B cell (primary cell): ENCODE data around the gene TENT4A. TPM values are rescaled to one million over a fixed set of nuclear protein-coding genes. Genes with fewer than 3 reads are reported as not detected.
A peak's percentile ranks its signal among the peaks of the same experiment; 100 is the strongest.

Source experiments
- ATAC-seq: fragments of 200-7000 bp; cut with Tn5 transposase; one replicate; pipeline ENCODE4 v1.10.0; 2021; ENCODE audit warnings: low read depth, mild to moderate bottlenecking, moderate number of reproducible peaks, moderate library complexity
- CTCF ChIA-PET: fragments of 350-600 bp; sonication (Branson Sonifier 250); formaldehyde crosslinking; loops from one replicate; lab custom pipeline; 2021; ENCODE audit warnings: antibody characterized with exemption, inconsistent platforms; lab: Charles Lee
- POLR2A ChIA-PET: fragments of 350-600 bp; sonication (Branson Sonifier 250); formaldehyde crosslinking; loops from one replicate; lab custom pipeline; 2021; ENCODE audit warnings: antibody characterized with exemption; lab: Charles Lee
- DNase-seq: peaks from one replicate; pipeline ENCODE4 v3.0.0; 2013
- H2AFZ ChIP-seq: 2 replicates; pipeline ENCODE4 v1.6.1; 2012; ENCODE audit warnings: mild to moderate bottlenecking, low read depth, low read length; ENCODE audit not compliant: insufficient read depth, poor library complexity, severe bottlenecking
- H3K27ac ChIP-seq, 2 donors: 1 replicate in 1 of 2; 2 replicates in 1 of 2; pipeline ENCODE4 v1.5.1; 2012 to 2013; ENCODE audit warnings: low read length in 2 of 2, mild to moderate bottlenecking in 2 of 2, moderate library complexity in 1 of 2
- H3K27me3 ChIP-seq, 4 experiments: fragments of 200-600 bp in 1 of 4; sonication (generic) in 1 of 4; replicated peaks in 1 of 4; 1 replicate in 2 of 4; 2 replicates in 2 of 4; pipeline versions ENCODE4 v1.6.1 to v1.7.0; 2013 to 2016; ENCODE audit warnings: low read length in 3 of 4, mild to moderate bottlenecking in 2 of 4, mixed read lengths in 1 of 4, moderate library complexity in 1 of 4; ENCODE audit not compliant: insufficient read depth in 4 of 4, control insufficient read depth in 3 of 4; ENCODE audit errors: control extremely low read depth in 1 of 4
- H3K36me3 ChIP-seq, 2 experiments: replicated peaks in 1 of 2; 1 replicate in 1 of 2; 2 replicates in 1 of 2; pipeline versions ENCODE4 v1.6.1 to v1.7.1; 2013; ENCODE audit warnings: low read length in 1 of 2; ENCODE audit not compliant: insufficient read depth in 2 of 2, control insufficient read depth in 1 of 2; ENCODE audit errors: control extremely low read depth in 1 of 2, extremely low read depth in 1 of 2
- H3K4me1 ChIP-seq, 2 donors: fragments of 200-600 bp in 1 of 2; sonication (generic) in 1 of 2; 1 replicate in 1 of 2; 2 replicates in 1 of 2; pipeline versions ENCODE4 v1.5.1 to v1.6.1; 2013 to 2017; ENCODE audit warnings: low read length in 2 of 2; ENCODE audit not compliant: control insufficient read depth in 2 of 2, insufficient read depth in 2 of 2
- H3K4me2 ChIP-seq: replicated peaks from 2 replicates; pipeline ENCODE3; 2012; ENCODE audit warnings: mild to moderate bottlenecking, low read depth, low read length; ENCODE audit not compliant: poor library complexity, severe bottlenecking
- H3K4me3 ChIP-seq, 5 experiments: fragments of 200-600 bp in 1 of 5; sonication (generic) in 1 of 5; 1 replicate in 3 of 5; 2 replicates in 2 of 5; pipeline versions ENCODE4 v1.5.1 to v1.7.0; 2011 to 2016; ENCODE audit warnings: low read length in 4 of 5, mild to moderate bottlenecking in 4 of 5, low read depth in 2 of 5, control low read depth in 1 of 5, moderate library complexity in 1 of 5; ENCODE audit not compliant: insufficient read depth in 1 of 5; ENCODE audit errors: control extremely low read depth in 1 of 5, extremely low read depth in 1 of 5
- H3K79me2 ChIP-seq: fragments of 200-600 bp; sonication (generic); one replicate; pipeline ENCODE4 v1.6.0; 2016; ENCODE audit warnings: low read length; ENCODE audit not compliant: control insufficient read depth, insufficient read depth
- H3K9ac ChIP-seq: fragments of 200-600 bp; sonication (generic); 2 replicates; pipeline ENCODE4 v1.6.1; 2017; ENCODE audit warnings: mild to moderate bottlenecking, low read length, moderate library complexity
- H3K9me3 ChIP-seq, 3 donors: one replicate each; pipeline versions ENCODE4 v1.6.1 to v1.7.1; 2013; ENCODE audit warnings: low read length in 2 of 3; ENCODE audit not compliant: control insufficient read depth in 2 of 3, insufficient read depth in 1 of 3; ENCODE audit errors: control extremely low read depth in 1 of 3
- H4K20me1 ChIP-seq: 2 replicates; pipeline ENCODE4 v1.6.0; 2012; ENCODE audit warnings: mild to moderate bottlenecking, low read length; ENCODE audit not compliant: insufficient read depth, control insufficient read depth, poor library complexity, severe bottlenecking
- H3K27ac Mint-ChIP-seq: one replicate; pipeline ENCODE4 v1.8.0; 2021; ENCODE audit warnings: mixed read lengths
- H3K27me3 Mint-ChIP-seq: one replicate; pipeline ENCODE4 v1.8.0; 2021; ENCODE audit warnings: mixed read lengths
- H3K4me1 Mint-ChIP-seq: one replicate; pipeline ENCODE4 v1.8.0; 2021; ENCODE audit warnings: mixed read lengths
- H3K4me3 Mint-ChIP-seq: one replicate; pipeline ENCODE4 v1.8.0; 2021; ENCODE audit warnings: mixed read lengths
- H3K9me3 Mint-ChIP-seq: one replicate; pipeline ENCODE4 v1.8.0; 2022; ENCODE audit warnings: mixed read lengths; ENCODE audit not compliant: insufficient read depth
- CTCF ChIP-seq: fragments of 200-600 bp; IDR thresholded peaks from one replicate; pipeline ENCODE4 v1.8.0; 2022; ENCODE audit warnings: antibody characterized with exemption, mild to moderate bottlenecking
- EZH2 ChIP-seq: IDR thresholded peaks from 2 replicates; pipeline ENCODE4 v1.6.1; 2012; ENCODE audit warnings: borderline replicate concordance, low read depth, mild to moderate bottlenecking, moderate library complexity, low read length; ENCODE audit not compliant: insufficient read depth, poor library complexity, severe bottlenecking
- WGBS: methylation state at CpG from one replicate; pipeline ENCODE4 v1.1.5; 2013; ENCODE audit warnings: missing lambda C conversion rate; ENCODE audit not compliant: insufficient coverage; 5-methylcytosine and 5-hydroxymethylcytosine counted together
- intact Hi-C: fragments of 100-400 bp; cut with micrococcal nuclease; formaldehyde crosslinking; loops from one replicate; pipeline ENCODE4 v1.10.0; 2022
- polyA plus RNA-seq: library from polyadenylated mRNA; depleted of rRNA; stranded (reverse); fragments of >200 nt; gene quantifications from 2 replicates; pipeline ENCODE4 v1.2.3, GENCODE V29; 2012
- total RNA-seq, 2 donors: library from RNA; stranded (reverse); fragments of 120-200 nt in 1 of 2; gene quantifications; 1 replicate in 1 of 2; 2 replicates in 1 of 2; pipeline versions ENCODE4 v1.2.3 to v1.2.4, GENCODE V29; 2013 to 2022

TENT4A gene
- total and polyA plus RNA-seq, 2 donors (not counting 1 experiment from before 2014, with no cell fraction given), result 18.5 to 63.6 TPM

- DNase-seq (no peak), ATAC-seq (no peak)
- Mint-ChIP-seq H3K4me1 (peaks cover 67% of the 10 kb centered on the region), H3K27me3 (no peaks in the 10 kb centered on the region), H3K9me3 (no peaks in the 10 kb centered on the region), H3K27ac (peak overlapping the region; percentile 60), H3K4me3 (peak overlapping the region; percentile 24)
- Histone ChIP-seq H3K27me3 (no peaks in the 10 kb centered on the region), H3K4me3 (no peak overlapping the region), H4K20me1 (peaks cover 51% of the 10 kb centered on the region), H3K9me3 (no peaks in the 10 kb centered on the region), H3K36me3 (peaks cover 9 to 13% of the 10 kb centered on the region in 2 experiments), H3K9ac (no peak overlapping the region), H3K27ac (no peak overlapping the region), H3K79me2 (peaks cover 82% of the 10 kb centered on the region), H3K4me2 (no peak overlapping the region), H3K4me1 (peaks cover 0 to 13% of the 10 kb centered on the region in 2 donors), H2AFZ (no peak overlapping the region)
- CTCF ChIA-PET, result interaction anchor here (1.1 kb wide), 1 partner anchor 77 kb away, joined by 4 read pairs; no protein-coding TSS in a partner anchor
- POLR2A ChIA-PET, result interaction anchor here (0.7 kb wide), 1 partner anchor 17 kb away, joined by 5 read pairs; no protein-coding TSS in a partner anchor
- no peak for TF ChIP-seq CTCF
- TF ChIP-seq EZH2, result no peak
- WGBS, result 86% methylated on average over 5 of the region's 5 CpGs
- intact Hi-C loops, result no loop called here
Observed at GRCh38 chr5:6734781-6735180, 21.5 kb downstream of the TENT4A start.

GRCh38 chr5:6736106-6736505 is 22.9 kb downstream of the TENT4A start:
- peak overlapping the region; percentile 43 for H3K4me3 Mint-ChIP-seq
- no peak overlapping the region for H3K4me2 ChIP-seq
- no peaks in the 10 kb centered on the region for H3K27me3 ChIP-seq
- DNase-seq, result no peak
- H3K79me2 ChIP-seq, result peaks cover 78% of the 10 kb centered on the region
- ATAC-seq, result no peak
- ChIA-PET CTCF (interaction anchor here (0.8 to 1.9 kb wide), 2 partner anchors 9 to 18 kb away, joined by 3 to 11 read pairs; no protein-coding TSS in a partner anchor), POLR2A (no interaction called here)
- no peaks in the 10 kb centered on the region for H3K27me3 Mint-ChIP-seq
- TF ChIP-seq CTCF (no peak), EZH2 (no peak)
- peaks cover 13 to 22% of the 10 kb centered on the region in 2 experiments for H3K36me3 ChIP-seq
- peaks cover 0 to 6% of the 10 kb centered on the region in 2 donors for H3K4me1 ChIP-seq
- H3K27ac ChIP-seq, result no peak overlapping the region
- H3K9ac ChIP-seq, result no peak overlapping the region
- no peak overlapping the region for H3K4me3 ChIP-seq
- WGBS, result 96% methylated on average over 3 of the region's 7 CpGs
- peak overlapping the region; percentile 92 for H3K27ac Mint-ChIP-seq
- H2AFZ ChIP-seq, result no peak overlapping the region
- no peaks in the 10 kb centered on the region for H3K9me3 ChIP-seq
- peaks cover 60% of the 10 kb centered on the region for H3K4me1 Mint-ChIP-seq
- intact Hi-C loops, result no loop called here
- no peaks in the 10 kb centered on the region for H3K9me3 Mint-ChIP-seq
- H4K20me1 ChIP-seq, result peaks cover 38% of the 10 kb centered on the region
